WTC11 (cell line): Measurements from ENCODE around the gene LAD1.

Experiments
- CBFB ChIP-seq: sonication (generic); formaldehyde crosslinking; IDR thresholded peaks from 2 replicates; pipeline ENCODE4 v1.8.1; 2022; ENCODE audit warnings: mild to moderate bottlenecking, low read depth, missing genetic modification reagents
- ETV6 ChIP-seq: sonication (generic); formaldehyde crosslinking; IDR thresholded peaks from 2 replicates; pipeline ENCODE4 v1.8.1; 2022; ENCODE audit warnings: mild to moderate bottlenecking, missing genetic modification reagents
- IRF2 ChIP-seq: sonication (generic); formaldehyde crosslinking; IDR thresholded peaks from 2 replicates; pipeline ENCODE4 v1.8.0; 2022; ENCODE audit warnings: low read depth, missing genetic modification reagents, borderline replicate concordance
- SMAD4 ChIP-seq: sonication (generic); formaldehyde crosslinking; IDR thresholded peaks from 2 replicates; pipeline ENCODE4 v1.8.0; 2022; ENCODE audit warnings: mild to moderate bottlenecking, missing genetic modification reagents
- TP53 ChIP-seq: sonication (generic); formaldehyde crosslinking; IDR thresholded peaks from 2 replicates; pipeline ENCODE4 v1.8.1; 2023; ENCODE audit warnings: mild to moderate bottlenecking, missing genetic modification reagents
- TF ChIP-seq, protein P1 (sequence below): sonication (generic); formaldehyde crosslinking; IDR thresholded peaks from 2 replicates; pipeline ENCODE4 v1.8.1; 2023; ENCODE audit warnings: mild to moderate bottlenecking, missing genetic modification reagents
- TF ChIP-seq, protein P2 (sequence below): fragments of 200-600 bp; IDR thresholded peaks from 2 replicates; pipeline ENCODE4 v1.8.0; 2022; ENCODE audit warnings: antibody characterized with exemption

DNA sequence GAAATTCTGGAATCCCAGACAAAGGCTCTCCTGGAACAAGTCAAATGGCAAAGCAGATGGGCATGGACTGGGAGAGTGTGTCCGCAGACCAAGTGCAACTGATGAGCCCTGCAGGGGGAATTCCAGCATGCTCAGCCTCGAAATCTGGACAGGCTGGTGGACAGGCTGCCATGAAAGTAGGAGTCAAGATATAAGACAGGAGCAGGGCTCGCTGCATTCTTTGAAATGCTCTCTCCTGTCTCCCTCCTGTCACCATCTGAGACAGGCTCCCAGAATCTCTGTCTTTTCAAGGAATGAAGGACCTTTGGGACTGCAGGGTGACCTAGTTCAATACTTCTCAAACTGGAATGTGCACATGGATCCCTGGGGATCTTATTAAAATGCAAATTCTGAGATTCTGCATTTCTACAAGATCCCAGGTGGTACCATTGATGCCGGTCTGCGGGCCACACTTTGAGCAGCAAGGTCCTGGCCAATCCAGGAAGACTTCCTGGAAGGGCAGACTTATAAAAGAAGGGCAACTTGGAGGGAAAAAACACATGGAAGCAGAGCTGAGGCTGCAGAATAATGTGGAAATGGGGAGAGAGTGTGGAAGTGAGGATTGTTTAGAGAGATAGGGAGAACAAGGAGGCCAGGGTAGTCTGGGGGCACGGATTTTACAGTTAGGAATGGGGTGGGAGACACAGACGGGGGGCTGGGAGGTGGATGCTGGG, 51.5 kb downstream of the LAD1 start:
- TF ChIP-seq SMAD4 (CRISPR knock-in tag) (no peak), TP53 (CRISPR knock-in tag) (no peak), ETV6 (CRISPR knock-in tag) (no peak), IRF2 (CRISPR knock-in tag) (no peak), CBFB (CRISPR knock-in tag) (no peak)
- TF ChIP-seq, protein P1, sequence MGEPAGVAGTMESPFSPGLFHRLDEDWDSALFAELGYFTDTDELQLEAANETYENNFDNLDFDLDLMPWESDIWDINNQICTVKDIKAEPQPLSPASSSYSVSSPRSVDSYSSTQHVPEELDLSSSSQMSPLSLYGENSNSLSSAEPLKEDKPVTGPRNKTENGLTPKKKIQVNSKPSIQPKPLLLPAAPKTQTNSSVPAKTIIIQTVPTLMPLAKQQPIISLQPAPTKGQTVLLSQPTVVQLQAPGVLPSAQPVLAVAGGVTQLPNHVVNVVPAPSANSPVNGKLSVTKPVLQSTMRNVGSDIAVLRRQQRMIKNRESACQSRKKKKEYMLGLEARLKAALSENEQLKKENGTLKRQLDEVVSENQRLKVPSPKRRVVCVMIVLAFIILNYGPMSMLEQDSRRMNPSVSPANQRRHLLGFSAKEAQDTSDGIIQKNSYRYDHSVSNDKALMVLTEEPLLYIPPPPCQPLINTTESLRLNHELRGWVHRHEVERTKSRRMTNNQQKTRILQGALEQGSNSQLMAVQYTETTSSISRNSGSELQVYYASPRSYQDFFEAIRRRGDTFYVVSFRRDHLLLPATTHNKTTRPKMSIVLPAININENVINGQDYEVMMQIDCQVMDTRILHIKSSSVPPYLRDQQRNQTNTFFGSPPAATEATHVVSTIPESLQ (CRISPR knock-in tag): no peak
- TF ChIP-seq, protein P2, sequence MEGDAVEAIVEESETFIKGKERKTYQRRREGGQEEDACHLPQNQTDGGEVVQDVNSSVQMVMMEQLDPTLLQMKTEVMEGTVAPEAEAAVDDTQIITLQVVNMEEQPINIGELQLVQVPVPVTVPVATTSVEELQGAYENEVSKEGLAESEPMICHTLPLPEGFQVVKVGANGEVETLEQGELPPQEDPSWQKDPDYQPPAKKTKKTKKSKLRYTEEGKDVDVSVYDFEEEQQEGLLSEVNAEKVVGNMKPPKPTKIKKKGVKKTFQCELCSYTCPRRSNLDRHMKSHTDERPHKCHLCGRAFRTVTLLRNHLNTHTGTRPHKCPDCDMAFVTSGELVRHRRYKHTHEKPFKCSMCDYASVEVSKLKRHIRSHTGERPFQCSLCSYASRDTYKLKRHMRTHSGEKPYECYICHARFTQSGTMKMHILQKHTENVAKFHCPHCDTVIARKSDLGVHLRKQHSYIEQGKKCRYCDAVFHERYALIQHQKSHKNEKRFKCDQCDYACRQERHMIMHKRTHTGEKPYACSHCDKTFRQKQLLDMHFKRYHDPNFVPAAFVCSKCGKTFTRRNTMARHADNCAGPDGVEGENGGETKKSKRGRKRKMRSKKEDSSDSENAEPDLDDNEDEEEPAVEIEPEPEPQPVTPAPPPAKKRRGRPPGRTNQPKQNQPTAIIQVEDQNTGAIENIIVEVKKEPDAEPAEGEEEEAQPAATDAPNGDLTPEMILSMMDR: no peak
